Peyer's patch (tissue), 4 donors: ENCODE results near the gene TRPV6.

ENCODE experiments used
- CTCF ChIP-seq, 6 experiments: fragments of 450-650 bp in 4 of 6; fragments of 200-600 bp in 2 of 6; sonication (generic) in 1 of 6; IDR thresholded peaks; one replicate each; pipeline ENCODE4 v1.5.1; 2017 to 2019; ENCODE audit warnings: antibody characterized with exemption in 6 of 6, mild to moderate bottlenecking in 3 of 6, moderate library complexity in 1 of 6
- POLR2A ChIP-seq, 2 donors: fragments of 450-650 bp; IDR thresholded peaks; one replicate each; pipeline ENCODE4 v1.5.1; 2017; ENCODE audit warnings: antibody characterized with exemption in 2 of 2, mild to moderate bottlenecking in 2 of 2, moderate library complexity in 2 of 2

- no peak for TF ChIP-seq POLR2A (IDR thresholded peaks at IDR 0.05)
- TF ChIP-seq CTCF (IDR thresholded peaks at IDR 0.05): no peak
Measured at GRCh38 chr7:142927949-142928348, 42.4 kb upstream of the TRPV6 start.
